Ishikawa (cell line): ENCODE data around the gene RASA1.

ENCODE experiments used
- CEBPB ChIP-seq: IDR thresholded peaks from 2 replicates; pipeline ENCODE4 v1.6.1; 2012
- EP300 ChIP-seq: IDR thresholded peaks from 2 replicates; pipeline ENCODE4 v1.6.1; 2012; ENCODE audit warnings: borderline replicate concordance
- RAD21 ChIP-seq: IDR thresholded peaks from 2 replicates; pipeline ENCODE4 v1.6.1; 2012; ENCODE audit warnings: low read depth
- TEAD4 ChIP-seq: IDR thresholded peaks from 2 replicates; pipeline ENCODE4 v1.6.1; 2012
- ZBTB7A ChIP-seq: IDR thresholded peaks from 2 replicates; pipeline ENCODE4 v1.6.1; 2012; ENCODE audit warnings: low read depth

- TF ChIP-seq CEBPB (no peak), RAD21 (no peak), ZBTB7A (no peak), TEAD4 (no peak), EP300 (no peak)
Measured at GRCh38 chr5:87313216-87313615, 45.5 kb downstream of the RASA1 start.
